Fibroblast of the aortic adventitia (primary cell): Measurements from ENCODE around the gene ACOT8. TPM values are rescaled to one million over a fixed set of nuclear protein-coding genes. Genes with fewer than 3 reads are reported as not detected.

Experiments
- DNase-seq: peaks from one replicate; pipeline ENCODE4 v3.0.0-alpha.2; 2010; ENCODE audit warnings: low read depth
- H3K4me3 ChIP-seq: 2 replicates; pipeline ENCODE4 v1.5.1; 2011; ENCODE audit warnings: low read depth, mild to moderate bottlenecking, control low read depth, low read length, moderate library complexity
- CTCF ChIP-seq: IDR thresholded peaks from 2 replicates; pipeline ENCODE4 v1.5.1; 2011; ENCODE audit warnings: mild to moderate bottlenecking, low read length, control low read depth, inconsistent platforms; ENCODE audit not compliant: insufficient read depth
- total RNA-seq: library from RNA; depleted of rRNA; stranded (reverse); fragments of >200 nt; gene quantifications from 2 replicates; pipeline ENCODE4 v1.2.3, GENCODE V29; 2012; ENCODE audit warnings: low replicate concordance

The ACOT8 gene
- total RNA-seq, 1 donor, result 25.8 TPM

- no peak for DNase-seq
- H3K4me3 ChIP-seq, result no peak overlapping the region
- TF ChIP-seq CTCF, result no peak
Observed at GRCh38 chr20:45827712-45828111, 29.5 kb downstream of the ACOT8 start.

- H3K4me3 ChIP-seq, result no peak within 1 kb of the TSS
Observed at GRCh38 chr20:45827030-45827652, 30.1 kb downstream of the ACOT8 start, which contains the start of gene TNNC2. TSS of gene TNNC2 (minus strand) at chr20:45827312. CDS start at chr20:45827248, 64 bp downstream.

GRCh38 chr20:45826381-45827019 is 30.7 kb downstream of the ACOT8 start:
- H3K4me3 ChIP-seq, result no peak overlapping the region
- TF ChIP-seq CTCF, result no peak
- DNase-seq, result peak; percentile 37

More at GRCh38 chr20:45827030-45827652, 30.1 kb downstream of the ACOT8 start, which contains the start of gene TNNC2:
- DNase-seq, result no peak
- TF ChIP-seq CTCF, result no peak

- peak; percentile 39 for DNase-seq
- no peak overlapping the region for H3K4me3 ChIP-seq
- peak; percentile 59 for TF ChIP-seq CTCF
Observed at GRCh38 chr20:45823949-45824835, 33.0 kb downstream of the ACOT8 start.

- TF ChIP-seq CTCF, result no peak
- no peak for DNase-seq
- no peak overlapping the region for H3K4me3 ChIP-seq
Observed at GRCh38 chr20:45822857-45823256, 34.3 kb downstream of the ACOT8 start.

GRCh38 chr20:45821947-45822346 is 35.2 kb downstream of the ACOT8 start:
- H3K4me3 ChIP-seq, result no peak overlapping the region
- DNase-seq, result no peak
- TF ChIP-seq CTCF, result no peak
